Astrocyte (in vitro differentiated cells and primary cell): ENCODE measurements around the gene PLPPR3. TPM values are rescaled to one million over a fixed set of nuclear protein-coding genes. Genes with fewer than 3 reads are reported as not detected.

ENCODE experiments used
- DNase-seq: peaks from one replicate; pipeline ENCODE4 v3.0.0-alpha.2; 2010; ENCODE audit warnings: low read depth
- FAIRE-seq: peaks from 2 replicates; lab custom pipeline; 2011; peaks lifted over from hg19 to GRCh38; lab: Jason Lieb, UNC
- H2AFZ ChIP-seq: 2 replicates; pipeline ENCODE4 v1.6.0; 2012; ENCODE audit warnings: low read depth, low read length, inconsistent platforms
- H3K27ac ChIP-seq: 2 replicates; pipeline ENCODE4 v1.5.1; 2011; ENCODE audit warnings: low read depth, low read length, inconsistent platforms
- H3K27me3 ChIP-seq: 2 replicates; pipeline ENCODE4 v1.6.0; 2011; ENCODE audit warnings: low read length, inconsistent platforms; ENCODE audit not compliant: insufficient read depth
- H3K36me3 ChIP-seq: 2 replicates; pipeline ENCODE4 v1.5.1; 2011; ENCODE audit warnings: low read length, inconsistent platforms; ENCODE audit not compliant: insufficient read depth
- H3K4me1 ChIP-seq: 2 replicates; pipeline ENCODE4 v1.5.1; 2011; ENCODE audit warnings: low read length, inconsistent platforms; ENCODE audit not compliant: insufficient read depth
- H3K4me2 ChIP-seq: 2 replicates; pipeline ENCODE4 v1.6.0; 2012; ENCODE audit warnings: low read length, inconsistent platforms
- H3K4me3 ChIP-seq: 2 replicates; pipeline ENCODE4 v1.5.1; 2011; ENCODE audit warnings: low read depth, mild to moderate bottlenecking, low read length, inconsistent platforms; ENCODE audit not compliant: insufficient read depth
- H3K79me2 ChIP-seq: 2 replicates; pipeline ENCODE4 v1.6.0; 2012; ENCODE audit warnings: mild to moderate bottlenecking, low read length, inconsistent platforms; ENCODE audit not compliant: insufficient read depth
- H3K9ac ChIP-seq: 2 replicates; pipeline ENCODE4 v1.6.0; 2012; ENCODE audit warnings: mild to moderate bottlenecking, low read length, inconsistent platforms
- H3K9me3 ChIP-seq: 2 replicates; pipeline ENCODE4 v1.5.1; 2012; ENCODE audit warnings: low read depth, mild to moderate bottlenecking, low read length, inconsistent platforms; ENCODE audit not compliant: insufficient read depth
- H4K20me1 ChIP-seq: 2 replicates; pipeline ENCODE4 v1.6.0; 2012; ENCODE audit warnings: low read length, inconsistent platforms; ENCODE audit not compliant: insufficient read depth
- H3K27ac Mint-ChIP-seq: one replicate; pipeline ENCODE4 v1.8.0; 2021; ENCODE audit warnings: mild to moderate bottlenecking, mixed read lengths; ENCODE audit not compliant: unreplicated experiment
- H3K27me3 Mint-ChIP-seq: one replicate; pipeline ENCODE4 v1.8.0; 2021; ENCODE audit warnings: low read depth, mixed read lengths; ENCODE audit not compliant: unreplicated experiment
- H3K36me3 Mint-ChIP-seq: one replicate; pipeline ENCODE4 v1.8.0; 2021; ENCODE audit warnings: low read depth, mixed read lengths; ENCODE audit not compliant: unreplicated experiment
- H3K4me1 Mint-ChIP-seq: one replicate; pipeline ENCODE4 v1.8.0; 2021; ENCODE audit warnings: low read depth, mixed read lengths; ENCODE audit not compliant: unreplicated experiment
- H3K4me3 Mint-ChIP-seq: one replicate; pipeline ENCODE4 v1.8.0; 2021; ENCODE audit warnings: mild to moderate bottlenecking, moderate library complexity, mixed read lengths; ENCODE audit not compliant: unreplicated experiment
- H3K9me3 Mint-ChIP-seq: one replicate; pipeline ENCODE4 v1.8.0; 2021; ENCODE audit warnings: mild to moderate bottlenecking, mixed read lengths; ENCODE audit not compliant: unreplicated experiment
- CTCF ChIP-seq: IDR thresholded peaks from 2 replicates; pipeline ENCODE4 v1.5.1; 2011; ENCODE audit warnings: low read depth, mild to moderate bottlenecking, inconsistent platforms, low read length, moderate library complexity; ENCODE audit not compliant: insufficient read depth
- EZH2 ChIP-seq: IDR thresholded peaks from 2 replicates; pipeline ENCODE4 v1.6.1; 2012; ENCODE audit warnings: mild to moderate bottlenecking, low read length, inconsistent platforms; ENCODE audit not compliant: insufficient read depth
- total RNA-seq: library from RNA; stranded (reverse); gene quantifications from 2 replicates; pipeline ENCODE4 v1.2.1, GENCODE V29; 2021

PLPPR3 gene
- total RNA-seq, 1 donor from 2014 or later, result 36.5 TPM

- Histone ChIP-seq H3K27me3 (peaks cover 3% of the 10 kb centered on the region), H3K4me3 (no peak overlapping the region), H3K4me1 (no peaks in the 10 kb centered on the region), H3K9ac (no peak overlapping the region), H3K79me2 (no peaks in the 10 kb centered on the region), H3K4me2 (no peak overlapping the region), H4K20me1 (peaks cover 3% of the 10 kb centered on the region), H3K9me3 (no peaks in the 10 kb centered on the region), H3K36me3 (no peaks in the 10 kb centered on the region), H3K27ac (no peak overlapping the region), H2AFZ (no peak overlapping the region)
- peaks cover 13% of the 10 kb centered on the region for H3K27me3 Mint-ChIP-seq
- DNase-seq (no peak), FAIRE-seq (no peak)
- no peaks in the 10 kb centered on the region for H3K4me1 Mint-ChIP-seq
- no peak overlapping the region for H3K4me3 Mint-ChIP-seq
- no peak overlapping the region for H3K27ac Mint-ChIP-seq
- no peak for TF ChIP-seq CTCF
- no peak for TF ChIP-seq EZH2
- peaks cover 4% of the 10 kb centered on the region for H3K36me3 Mint-ChIP-seq
- H3K9me3 Mint-ChIP-seq, result no peaks in the 10 kb centered on the region
These were observed 40.2 kb upstream of the PLPPR3 start for GRCh38 chr19:861756-862580.

- no peak for TF ChIP-seq EZH2
- no peak for TF ChIP-seq CTCF
- H3K4me1 Mint-ChIP-seq, result no peaks in the 10 kb centered on the region
- no peak overlapping the region for H3K27ac ChIP-seq
- H3K9ac ChIP-seq, result no peak overlapping the region
- DNase-seq (no peak), FAIRE-seq (no peak)
- H3K4me3 ChIP-seq, result no peak overlapping the region
- no peak overlapping the region for H3K27ac Mint-ChIP-seq
- peaks cover 3% of the 10 kb centered on the region for H3K27me3 ChIP-seq
- no peak overlapping the region for H3K4me3 Mint-ChIP-seq
- peaks cover 3% of the 10 kb centered on the region for H4K20me1 ChIP-seq
- H3K27me3 Mint-ChIP-seq, result peaks cover 13% of the 10 kb centered on the region
- peaks cover 4% of the 10 kb centered on the region for H3K36me3 Mint-ChIP-seq
- H3K4me1 ChIP-seq, result no peaks in the 10 kb centered on the region
- H3K9me3 Mint-ChIP-seq, result no peaks in the 10 kb centered on the region
- no peaks in the 10 kb centered on the region for H3K9me3 ChIP-seq
- H2AFZ ChIP-seq, result no peak overlapping the region
- no peaks in the 10 kb centered on the region for H3K36me3 ChIP-seq
- no peak overlapping the region for H3K4me2 ChIP-seq
- no peaks in the 10 kb centered on the region for H3K79me2 ChIP-seq
These were observed 39.5 kb upstream of the PLPPR3 start for GRCh38 chr19:861141-861755.
